Nephron (organoid): ENCODE results near the gene SECISBP2.
"Not testable (repeated sequence)": the region's sequence is repeated elsewhere in the genome, so short reads cannot be mapped to it uniquely, and the experiment has no call there.

Experiments
- H3K27ac Mint-ChIP-seq, 3 experiments: 2 replicates each; pipeline ENCODE4 v1.8.0; 2020; ENCODE audit warnings: mixed read lengths in 3 of 3, mild to moderate bottlenecking in 2 of 3, moderate library complexity in 1 of 3
- H3K27me3 Mint-ChIP-seq: 2 replicates; pipeline ENCODE4 v1.8.0; 2021; ENCODE audit warnings: low read depth, mild to moderate bottlenecking, moderate library complexity, mixed read lengths
- H3K36me3 Mint-ChIP-seq: 2 replicates; pipeline ENCODE4 v1.8.0; 2020; ENCODE audit warnings: low read depth, mixed read lengths
- H3K4me1 Mint-ChIP-seq: 2 replicates; pipeline ENCODE4 v1.8.0; 2020; ENCODE audit warnings: mixed read lengths
- H3K4me3 Mint-ChIP-seq, 3 experiments: 2 replicates each; pipeline ENCODE4 v1.8.0; 2020; ENCODE audit warnings: mild to moderate bottlenecking in 3 of 3, mixed read lengths in 3 of 3, moderate library complexity in 2 of 3
- H3K9me3 Mint-ChIP-seq: 2 replicates; pipeline ENCODE4 v1.8.0; 2020; ENCODE audit warnings: mixed read lengths
- CTCF ChIP-seq, 3 experiments: fragments of 200-600 bp; sonication (generic); IDR thresholded peaks; one replicate each; pipeline ENCODE4 v1.5.0; 2021; ENCODE audit warnings: antibody characterized with exemption in 3 of 3; ENCODE audit not compliant: unreplicated experiment in 3 of 3

SECISBP2 gene

GRCh38 chr9:89277454-89277853 lies 40.8 kb upstream of the SECISBP2 start:
- Mint-ChIP-seq H3K4me1 (no peaks in the 10 kb centered on the region), H3K27me3 (no peaks in the 10 kb centered on the region), H3K9me3 (peaks cover 36% of the 10 kb centered on the region), H3K4me3 (no peak overlapping the region), H3K36me3 (peaks cover 17% of the 10 kb centered on the region), H3K27ac (no peak overlapping the region)
- TF ChIP-seq CTCF (IDR thresholded peaks at IDR 0.05; ENCODE audit: unreplicated experiment in 3 of 3) = no peak

GRCh38 chr9:89278551-89278950 lies 39.7 kb upstream of the SECISBP2 start:
- H3K9me3 Mint-ChIP-seq = peaks cover 25% of the 10 kb centered on the region
- H3K4me1 Mint-ChIP-seq = no peaks in the 10 kb centered on the region
- peaks cover 16% of the 10 kb centered on the region for H3K36me3 Mint-ChIP-seq
- no peak overlapping the region for H3K27ac Mint-ChIP-seq
- no peaks in the 10 kb centered on the region for H3K27me3 Mint-ChIP-seq
- H3K4me3 Mint-ChIP-seq = no peak overlapping the region
- no peak for TF ChIP-seq CTCF (IDR thresholded peaks at IDR 0.05; ENCODE audit: unreplicated experiment in 3 of 3)

- H3K27me3 Mint-ChIP-seq = no peaks in the 10 kb centered on the region
- H3K4me1 Mint-ChIP-seq = no peaks in the 10 kb centered on the region
- no peak overlapping the region for H3K27ac Mint-ChIP-seq
- TF ChIP-seq CTCF (IDR thresholded peaks at IDR 0.05; ENCODE audit: unreplicated experiment in 3 of 3) = peak; percentile 67 to 76 (median 72)
- peaks cover 19% of the 10 kb centered on the region for H3K9me3 Mint-ChIP-seq
- H3K36me3 Mint-ChIP-seq = peaks cover 15% of the 10 kb centered on the region
- H3K4me3 Mint-ChIP-seq = no peak overlapping the region
These were observed 39.1 kb upstream of the SECISBP2 start for GRCh38 chr9:89278997-89279739.

GRCh38 chr9:89281106-89281505 lies 37.2 kb upstream of the SECISBP2 start:
- TF ChIP-seq CTCF (IDR thresholded peaks at IDR 0.05; ENCODE audit: unreplicated experiment in 3 of 3) = no peak
- H3K27me3 Mint-ChIP-seq = no peaks in the 10 kb centered on the region

GRCh38 chr9:89282248-89282968 lies 35.9 kb upstream of the SECISBP2 start:
- not testable (repeated sequence) for H3K4me3 Mint-ChIP-seq, H3K9me3 Mint-ChIP-seq, H3K4me1 Mint-ChIP-seq, H3K27me3 Mint-ChIP-seq, H3K36me3 Mint-ChIP-seq, H3K27ac Mint-ChIP-seq

More at GRCh38 chr9:89281106-89281505, 37.2 kb upstream of the SECISBP2 start:
- Mint-ChIP-seq H3K36me3 (peaks cover 12% of the 10 kb centered on the region), H3K9me3 (peaks cover 6% of the 10 kb centered on the region), H3K27ac (no peak overlapping the region), H3K4me3 (no peak overlapping the region), H3K4me1 (no peaks in the 10 kb centered on the region)

GRCh38 chr9:89284076-89284475 lies 34.2 kb upstream of the SECISBP2 start:
- Mint-ChIP-seq H3K4me1 (no peaks in the 10 kb centered on the region), H3K27me3 (no peaks in the 10 kb centered on the region), H3K4me3 (no peak overlapping the region), H3K9me3 (no peaks in the 10 kb centered on the region), H3K27ac (no peak overlapping the region), H3K36me3 (peaks cover 10% of the 10 kb centered on the region)
- TF ChIP-seq CTCF (IDR thresholded peaks at IDR 0.05; ENCODE audit: unreplicated experiment in 3 of 3) = no peak
